ENCODE measurements around the gene MYCBP. TPM values are rescaled to one million over a fixed set of nuclear protein-coding genes. Genes with fewer than 3 reads are reported as not detected.

The MYCBP gene
- total and polyA plus RNA-seq, 11 donors, result 3.0 to 26.2 (median 11.1) TPM

GRCh38 chr1:38892976-38893375, 19.8 kb upstream of the MYCBP start:
- H3K36me3 ChIP-seq, result peaks cover 0 to 2% (median 0%) of the 10 kb centered on the region in 9 donors
- WGBS, 4 donors, result 79 to 84% (median 81%) methylated on average over 1 of the region's 1 CpG
- H3K9me3 ChIP-seq, result no peaks in the 10 kb centered on the region
- intact Hi-C loops (cut with DNase I), result no loop called here
- TF ChIP-seq, protein P1, sequence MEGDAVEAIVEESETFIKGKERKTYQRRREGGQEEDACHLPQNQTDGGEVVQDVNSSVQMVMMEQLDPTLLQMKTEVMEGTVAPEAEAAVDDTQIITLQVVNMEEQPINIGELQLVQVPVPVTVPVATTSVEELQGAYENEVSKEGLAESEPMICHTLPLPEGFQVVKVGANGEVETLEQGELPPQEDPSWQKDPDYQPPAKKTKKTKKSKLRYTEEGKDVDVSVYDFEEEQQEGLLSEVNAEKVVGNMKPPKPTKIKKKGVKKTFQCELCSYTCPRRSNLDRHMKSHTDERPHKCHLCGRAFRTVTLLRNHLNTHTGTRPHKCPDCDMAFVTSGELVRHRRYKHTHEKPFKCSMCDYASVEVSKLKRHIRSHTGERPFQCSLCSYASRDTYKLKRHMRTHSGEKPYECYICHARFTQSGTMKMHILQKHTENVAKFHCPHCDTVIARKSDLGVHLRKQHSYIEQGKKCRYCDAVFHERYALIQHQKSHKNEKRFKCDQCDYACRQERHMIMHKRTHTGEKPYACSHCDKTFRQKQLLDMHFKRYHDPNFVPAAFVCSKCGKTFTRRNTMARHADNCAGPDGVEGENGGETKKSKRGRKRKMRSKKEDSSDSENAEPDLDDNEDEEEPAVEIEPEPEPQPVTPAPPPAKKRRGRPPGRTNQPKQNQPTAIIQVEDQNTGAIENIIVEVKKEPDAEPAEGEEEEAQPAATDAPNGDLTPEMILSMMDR (IDR thresholded peaks at IDR 0.05), result no peak
- no peak for TF ChIP-seq POLR2A (IDR thresholded peaks at IDR 0.05)
- DNase-seq (no peak), ATAC-seq (no peak)
- H3K27me3 ChIP-seq, result no peaks in the 10 kb centered on the region
- no peak overlapping the region for H3K4me3 ChIP-seq
- H3K4me1 ChIP-seq, result no peaks in the 10 kb centered on the region
- H3K27ac ChIP-seq, result no peak overlapping the region

GRCh38 chr1:38891753-38892152, 18.6 kb upstream of the MYCBP start:
- no peak for DNase-seq
- TF ChIP-seq, protein P1 (IDR thresholded peaks at IDR 0.05), result no peak
- TF ChIP-seq POLR2A (IDR thresholded peaks at IDR 0.05), result no peak
- intact Hi-C loops (cut with DNase I), result no loop called here
- H3K4me1 ChIP-seq, result no peaks in the 10 kb centered on the region
- no peaks in the 10 kb centered on the region for H3K27me3 ChIP-seq
- no peak overlapping the region for H3K27ac ChIP-seq
- no peak for ATAC-seq
- no peak overlapping the region for H3K4me3 ChIP-seq
- H3K9me3 ChIP-seq, result no peaks in the 10 kb centered on the region
- 84 to 100% (median 88%) methylated on average over 1 of the region's 1 CpG for WGBS, 4 donors
- H3K36me3 ChIP-seq, result peaks cover 0 to 2% (median 0%) of the 10 kb centered on the region in 9 donors

GRCh38 chr1:38889589-38889988, 16.4 kb upstream of the MYCBP start:
- no peak for ATAC-seq
- 70 to 90% (median 77%) methylated on average over 5 of the region's 5 CpGs for WGBS, 4 donors
- no peak for TF ChIP-seq POLR2A (IDR thresholded peaks at IDR 0.05)
- TF ChIP-seq, protein P1 (IDR thresholded peaks at IDR 0.05), result no peak

GRCh38 chr1:38888423-38889333, 15.5 kb upstream of the MYCBP start:
- H3K4me1 ChIP-seq, result no peaks in the 10 kb centered on the region
- no peaks in the 10 kb centered on the region for H3K27me3 ChIP-seq
- TF ChIP-seq, protein P1 (IDR thresholded peaks at IDR 0.05), result no peak
- TF ChIP-seq POLR2A (IDR thresholded peaks at IDR 0.05), result no peak
- DNase-seq, result no peak
- H3K9me3 ChIP-seq, result no peaks in the 10 kb centered on the region
- no peak overlapping the region for H3K27ac ChIP-seq
- intact Hi-C loops (cut with DNase I), result no loop called here
- no peak for ATAC-seq
- WGBS, 4 donors, result 84 to 90% (median 89%) methylated on average over 9 of the region's 9 CpGs
- no peak overlapping the region for H3K4me3 ChIP-seq
- H3K36me3 ChIP-seq, result peaks cover 0 to 2% (median 0%) of the 10 kb centered on the region in 9 donors

More at GRCh38 chr1:38889589-38889988, 16.4 kb upstream of the MYCBP start:
- peaks cover 0 to 2% (median 0%) of the 10 kb centered on the region in 9 donors for H3K36me3 ChIP-seq
- DNase-seq, result no peak
- H3K9me3 ChIP-seq, result no peaks in the 10 kb centered on the region
- H3K27me3 ChIP-seq, result no peaks in the 10 kb centered on the region
- H3K4me3 ChIP-seq, result no peak overlapping the region
- intact Hi-C loops (cut with DNase I), result no loop called here
- no peaks in the 10 kb centered on the region for H3K4me1 ChIP-seq
- no peak overlapping the region for H3K27ac ChIP-seq

Data from heart left ventricle (tissue), 16 donors.